GM18507 (cell line): Measurements from ENCODE around the gene BRCA1.
"Not testable (repeated sequence)": the region's sequence is repeated elsewhere in the genome, so short reads cannot be mapped to it uniquely, and the experiment has no call there.

Experiments used
- DNase-seq: peaks from one replicate; pipeline ENCODE4 v3.0.0; 2011; ENCODE audit warnings: low read depth; ENCODE audit not compliant: insufficient read length; ENCODE audit errors: extremely low spot score
- FAIRE-seq: peaks from 2 replicates; lab custom pipeline; 2011; peaks lifted over from hg19 to GRCh38; lab: Jason Lieb, UNC

Gene BRCA1

DNA sequence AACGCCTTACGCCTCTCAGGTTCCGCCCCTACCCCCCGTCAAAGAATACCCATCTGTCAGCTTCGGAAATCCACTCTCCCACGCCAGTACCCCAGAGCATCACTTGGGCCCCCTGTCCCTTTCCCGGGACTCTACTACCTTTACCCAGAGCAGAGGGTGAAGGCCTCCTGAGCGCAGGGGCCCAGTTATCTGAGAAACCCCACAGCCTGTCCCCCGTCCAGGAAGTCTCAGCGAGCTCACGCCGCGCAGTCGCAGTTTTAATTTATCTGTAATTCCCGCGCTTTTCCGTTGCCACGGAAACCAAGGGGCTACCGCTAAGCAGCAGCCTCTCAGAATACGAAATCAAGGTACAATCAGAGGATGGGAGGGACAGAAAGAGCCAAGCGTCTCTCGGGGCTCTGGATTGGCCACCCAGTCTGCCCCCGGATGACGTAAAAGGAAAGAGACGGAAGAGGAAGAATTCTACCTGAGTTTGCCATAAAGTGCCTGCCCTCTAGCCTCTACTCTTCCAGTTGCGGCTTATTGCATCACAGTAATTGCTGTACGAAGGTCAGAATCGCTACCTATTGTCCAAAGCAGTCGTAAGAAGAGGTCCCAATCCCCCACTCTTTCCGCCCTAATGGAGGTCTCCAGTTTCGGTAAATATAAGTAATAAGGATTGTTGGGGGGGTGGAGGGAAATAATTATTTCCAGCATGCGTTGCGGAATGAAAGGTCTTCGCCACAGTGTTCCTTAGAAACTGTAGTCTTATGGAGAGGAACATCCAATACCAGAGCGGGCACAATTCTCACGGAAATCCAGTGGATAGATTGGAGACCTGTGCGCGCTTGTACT is at the start of gene BRCA1:
Gene BRCA1, minus strand, starts transcription at position 232 of the 834 bp plus-strand sequence. CDS start 1,268 bp downstream, outside the sequence.
- FAIRE-seq (peak; percentile 99), DNase-seq (peak; percentile 97)

GRCh38 chr17:43171586-43172487 is 46.7 kb upstream of the BRCA1 start:
- no peak for DNase-seq
- FAIRE-seq, result no peak

GRCh38 chr17:43170766-43171585 is 45.8 kb upstream of the BRCA1 start, which contains the start of gene NBR1:
Gene NBR1 (plus strand): TSS chr17:43171214. CDS start chr17:43175800, 4,586 bp downstream.
- FAIRE-seq, result peak; percentile 98
- peak; percentile 86 for DNase-seq

GRCh38 chr17:43170140-43170765 is 45.1 kb upstream of the BRCA1 start:
- peak; percentile 85 for DNase-seq
- peak; percentile 98 for FAIRE-seq

DNA sequence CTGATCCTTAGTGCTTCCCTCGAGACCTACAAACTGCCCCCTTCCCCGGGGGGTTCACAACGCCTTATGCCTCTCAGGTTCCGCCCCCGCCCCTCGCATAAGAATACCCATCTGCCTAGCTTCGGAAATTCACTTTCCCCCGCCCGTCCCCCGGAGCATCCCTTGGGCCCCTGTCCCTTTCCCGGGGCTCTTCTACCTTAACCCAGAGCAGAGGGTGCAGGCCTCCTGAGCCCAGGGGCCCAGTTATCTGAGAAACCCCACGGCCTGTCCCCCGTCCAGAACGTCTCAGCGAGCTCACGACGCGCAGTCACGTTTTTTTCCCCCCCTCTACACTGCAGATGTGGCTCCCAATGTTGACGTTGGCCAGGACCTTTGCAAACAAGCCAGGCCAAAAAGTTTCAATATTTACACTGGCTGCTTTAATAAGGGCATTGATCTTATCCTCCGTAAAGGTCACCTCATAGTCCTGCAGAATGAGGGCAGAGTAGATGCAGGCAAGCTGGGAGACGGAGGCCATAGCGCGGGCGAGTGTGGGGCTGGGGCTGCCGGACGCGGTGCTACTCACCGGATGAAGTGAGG is 44.5 kb upstream of the BRCA1 start:
- FAIRE-seq (no peak), DNase-seq (no peak)

DNA sequence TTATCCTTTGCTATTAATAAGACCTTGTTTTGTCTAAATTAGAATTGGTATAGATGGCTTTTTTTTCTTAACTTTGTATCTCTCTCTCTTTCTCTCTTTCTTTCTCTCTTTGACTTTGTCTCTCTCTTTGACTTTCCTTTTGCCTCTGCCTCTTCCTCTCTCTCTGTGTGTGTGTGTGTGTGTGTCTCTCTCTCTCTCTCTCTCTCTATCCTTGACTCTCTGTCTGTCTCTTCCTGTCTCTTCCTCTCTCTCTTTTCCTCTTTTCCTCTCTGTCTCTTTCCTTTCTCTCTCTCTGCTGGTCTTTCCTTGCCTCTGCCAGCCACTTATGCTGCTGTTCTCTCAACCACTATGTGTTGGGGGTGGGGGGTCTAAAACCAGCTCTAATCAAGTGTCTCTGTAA is 40.8 kb upstream of the BRCA1 start:
- not testable (repeated sequence) for FAIRE-seq, DNase-seq

DNA sequence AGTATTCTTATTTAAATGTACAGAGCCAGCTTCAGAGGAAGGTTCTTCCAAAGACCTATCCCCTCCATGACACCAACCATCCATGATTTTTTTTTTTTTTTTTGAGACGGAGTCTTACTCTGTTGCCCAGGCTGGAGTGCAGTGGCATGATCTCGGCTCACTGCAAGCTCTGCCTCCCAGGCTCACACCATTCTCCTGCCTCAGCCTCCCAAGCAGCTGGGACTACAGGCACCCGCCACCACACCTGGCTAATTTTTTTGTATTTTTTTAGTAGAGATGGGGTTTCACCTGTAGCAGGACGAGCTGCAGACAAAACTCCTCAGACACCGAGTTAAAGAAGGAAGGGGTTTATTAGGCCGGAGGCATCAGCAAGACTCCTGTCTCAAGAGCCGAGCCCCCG is 34.8 kb upstream of the BRCA1 start:
- DNase-seq, FAIRE-seq: not testable (repeated sequence)

- DNase-seq, FAIRE-seq: not testable (repeated sequence)
Measured at GRCh38 chr17:43159232-43159631, 34.1 kb upstream of the BRCA1 start.

DNA sequence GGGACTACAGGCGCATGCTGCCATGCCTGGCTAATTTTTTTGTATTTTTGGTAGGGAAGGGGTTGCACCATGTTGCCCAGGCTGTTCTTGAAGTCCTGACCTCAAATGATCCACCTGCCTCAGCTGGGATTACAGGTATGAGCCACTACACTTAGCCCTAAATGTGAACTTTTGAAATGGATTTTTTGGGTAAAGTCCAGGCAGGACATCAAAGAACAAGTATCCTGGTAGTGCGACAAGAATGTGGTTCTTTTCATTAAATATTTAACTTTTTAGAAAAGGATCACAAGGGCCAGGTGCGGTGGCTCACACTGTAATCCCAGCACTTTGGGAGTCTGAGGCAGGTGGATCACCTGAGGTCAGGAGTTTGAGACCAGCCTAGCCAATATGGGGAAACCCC is 30.5 kb upstream of the BRCA1 start:
- no peak for FAIRE-seq
- no peak for DNase-seq

- not testable (repeated sequence) for FAIRE-seq, DNase-seq
Measured at GRCh38 chr17:43153197-43153835, 28.2 kb upstream of the BRCA1 start.

- no peak for DNase-seq
- no peak for FAIRE-seq
Measured at GRCh38 chr17:43151880-43152456, 26.8 kb upstream of the BRCA1 start.

- FAIRE-seq (no peak), DNase-seq (no peak)
Measured at GRCh38 chr17:43146649-43147048, 21.5 kb upstream of the BRCA1 start.

DNA sequence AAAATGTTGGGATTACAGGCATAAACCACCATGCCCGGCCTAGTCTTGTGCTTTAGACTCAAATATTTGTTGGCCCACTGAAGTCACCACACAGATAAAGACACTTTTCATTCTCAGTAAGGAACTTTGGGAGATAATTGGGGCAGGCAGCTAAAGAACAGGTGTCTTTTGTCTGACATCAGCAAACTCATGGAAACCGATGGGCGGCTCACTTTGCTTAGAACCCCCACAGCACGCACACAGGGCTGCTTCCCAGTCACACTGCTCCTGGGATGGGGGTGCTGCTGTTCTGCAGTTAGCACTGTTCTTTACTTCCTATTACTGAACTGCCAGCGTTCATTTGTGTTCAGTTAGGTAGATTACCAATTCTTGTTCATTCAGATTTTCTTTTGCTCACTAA is 18.0 kb upstream of the BRCA1 start:
- DNase-seq (no peak), FAIRE-seq (no peak)

DNA sequence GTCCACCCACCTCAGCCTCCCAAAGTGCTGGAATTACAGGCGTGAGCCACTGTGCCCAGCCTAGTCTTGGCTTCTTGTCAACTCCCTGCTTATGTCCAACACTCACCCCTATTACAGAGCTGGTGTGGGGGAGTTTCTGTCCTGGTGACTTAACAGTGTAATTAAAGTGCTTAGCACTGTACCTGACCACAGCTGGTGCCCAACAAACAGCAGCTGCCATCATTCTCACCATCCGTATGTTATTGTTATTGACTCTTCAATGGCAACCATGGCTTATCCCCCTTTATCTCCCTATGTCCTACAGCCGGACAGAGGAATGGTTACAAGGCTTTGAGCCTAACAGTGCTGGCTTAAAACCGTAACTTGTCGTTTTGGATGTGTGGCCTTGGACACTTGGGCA is 17.0 kb upstream of the BRCA1 start:
- FAIRE-seq (no peak), DNase-seq (no peak)

DNA sequence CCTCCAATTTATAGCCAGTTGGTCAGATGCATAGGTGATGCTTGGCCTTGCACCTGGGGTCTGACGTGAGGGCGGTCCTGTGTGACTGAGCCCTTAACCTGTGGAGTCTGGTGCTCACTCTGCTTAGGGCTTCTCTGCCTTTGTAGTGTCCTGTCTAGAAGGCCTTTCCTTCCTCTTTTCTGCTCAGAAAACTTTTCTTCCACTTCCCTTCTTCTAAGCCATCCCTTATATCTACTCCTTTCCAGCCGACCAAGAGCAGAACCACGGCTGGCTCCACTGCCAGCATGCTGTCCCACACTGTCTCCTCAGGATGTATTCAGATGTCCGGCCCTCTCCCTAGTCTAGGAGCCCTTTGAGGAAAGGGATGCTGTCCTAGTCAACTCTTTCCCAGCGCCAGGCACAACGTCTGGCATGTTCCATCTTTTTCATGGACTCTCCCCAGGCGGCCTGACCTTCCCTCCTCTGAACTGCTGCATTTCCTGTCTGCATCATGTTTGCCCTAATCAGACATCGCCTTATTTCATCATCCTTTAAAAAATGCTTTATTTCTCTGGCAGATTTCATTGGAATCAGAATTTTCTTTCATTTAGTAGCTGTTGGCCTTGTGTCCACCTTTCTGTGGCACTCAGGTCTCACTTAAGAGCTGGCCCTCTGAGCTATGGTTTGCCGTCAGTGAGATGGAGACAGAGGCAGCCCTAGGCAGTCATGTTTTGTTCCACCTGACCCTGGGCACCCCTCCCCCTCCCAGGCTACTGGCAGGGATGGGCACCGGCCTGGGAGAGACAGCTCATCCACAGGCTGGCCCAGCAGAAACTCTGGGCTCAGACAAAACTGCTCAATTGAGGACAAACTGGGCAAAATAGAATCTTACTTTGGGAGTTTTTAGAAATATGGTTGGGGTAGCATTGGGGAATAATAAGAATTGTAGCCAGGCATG is 15.5 kb upstream of the BRCA1 start:
- DNase-seq (no peak), FAIRE-seq (no peak)

DNA sequence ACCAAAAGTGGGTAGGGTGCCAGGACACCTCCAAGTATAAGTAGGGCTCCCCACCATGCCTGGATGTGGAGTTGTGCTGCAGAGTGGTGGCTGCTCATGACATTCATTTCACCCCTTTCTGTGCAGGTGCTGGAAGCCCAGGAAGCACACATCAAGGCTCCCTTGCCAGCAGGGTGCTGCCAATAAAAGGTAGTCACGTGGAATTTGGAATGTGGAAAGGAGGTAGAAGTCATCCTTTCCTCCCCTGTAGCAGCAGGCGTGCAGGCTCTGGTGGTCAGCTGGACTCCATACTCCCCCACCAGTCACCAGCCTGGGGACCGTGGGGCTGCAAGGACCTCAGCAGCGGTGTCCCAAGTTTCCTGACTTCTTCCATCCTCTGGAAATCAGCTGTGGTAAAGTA is 13.4 kb upstream of the BRCA1 start:
- not testable (repeated sequence) for DNase-seq, FAIRE-seq

GRCh38 chr17:43136574-43136973 is 11.4 kb upstream of the BRCA1 start:
- not testable (repeated sequence) for DNase-seq, FAIRE-seq
